Esophagus squamous epithelium (tissue), 4 donors: ENCODE data around the gene TAPT1.

ENCODE experiments used
- POLR2A ChIP-seq, 4 donors: fragments of 450-650 bp; IDR thresholded peaks; one replicate each; pipeline ENCODE4 v1.6.1; 2017; ENCODE audit warnings: antibody characterized with exemption in 4 of 4, mild to moderate bottlenecking in 4 of 4, moderate library complexity in 3 of 4
- TF ChIP-seq, protein P1 (sequence below), 6 experiments: fragments of 450-650 bp in 4 of 6; fragments of 200-600 bp in 2 of 6; sonication (generic) in 2 of 6; IDR thresholded peaks; one replicate each; pipeline ENCODE4 v1.5.1; 2016 to 2019; ENCODE audit warnings: antibody characterized with exemption in 6 of 6, mild to moderate bottlenecking in 4 of 6, moderate library complexity in 4 of 6

DNA sequence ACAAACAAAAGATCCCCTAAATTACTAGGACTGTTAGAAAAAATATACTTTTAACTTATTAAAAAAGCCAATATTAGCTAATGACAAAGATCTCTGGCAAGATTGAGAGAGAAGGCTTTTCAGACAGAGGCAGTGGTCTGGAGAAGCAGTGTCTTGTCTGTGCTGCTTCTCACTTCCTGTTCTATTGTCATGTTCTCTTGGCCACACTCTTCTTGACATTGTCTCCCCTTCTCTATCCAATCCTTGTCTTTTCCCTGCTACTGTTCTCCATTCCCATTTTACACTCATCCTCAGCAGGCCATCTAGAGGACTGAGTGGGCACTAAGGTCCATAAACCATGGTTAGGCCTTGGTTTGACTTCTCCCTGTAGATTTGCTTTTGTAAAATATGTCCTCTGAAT is 14.0 kb upstream of the TAPT1 start:
- no peak for TF ChIP-seq POLR2A (IDR thresholded peaks at IDR 0.05)
- TF ChIP-seq, protein P1, sequence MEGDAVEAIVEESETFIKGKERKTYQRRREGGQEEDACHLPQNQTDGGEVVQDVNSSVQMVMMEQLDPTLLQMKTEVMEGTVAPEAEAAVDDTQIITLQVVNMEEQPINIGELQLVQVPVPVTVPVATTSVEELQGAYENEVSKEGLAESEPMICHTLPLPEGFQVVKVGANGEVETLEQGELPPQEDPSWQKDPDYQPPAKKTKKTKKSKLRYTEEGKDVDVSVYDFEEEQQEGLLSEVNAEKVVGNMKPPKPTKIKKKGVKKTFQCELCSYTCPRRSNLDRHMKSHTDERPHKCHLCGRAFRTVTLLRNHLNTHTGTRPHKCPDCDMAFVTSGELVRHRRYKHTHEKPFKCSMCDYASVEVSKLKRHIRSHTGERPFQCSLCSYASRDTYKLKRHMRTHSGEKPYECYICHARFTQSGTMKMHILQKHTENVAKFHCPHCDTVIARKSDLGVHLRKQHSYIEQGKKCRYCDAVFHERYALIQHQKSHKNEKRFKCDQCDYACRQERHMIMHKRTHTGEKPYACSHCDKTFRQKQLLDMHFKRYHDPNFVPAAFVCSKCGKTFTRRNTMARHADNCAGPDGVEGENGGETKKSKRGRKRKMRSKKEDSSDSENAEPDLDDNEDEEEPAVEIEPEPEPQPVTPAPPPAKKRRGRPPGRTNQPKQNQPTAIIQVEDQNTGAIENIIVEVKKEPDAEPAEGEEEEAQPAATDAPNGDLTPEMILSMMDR (IDR thresholded peaks at IDR 0.05), result no peak
